Measurements from ENCODE around the gene RDH8. TPM values are rescaled to one million over a fixed set of nuclear protein-coding genes. Genes with fewer than 3 reads are reported as not detected.

Gene RDH8
- total and polyA plus RNA-seq, 10 of the 15 experiments (the other 5 are each of a cell fraction or from before 2014, with no cell fraction given) = 0.04 to 0.58 (median 0.05) TPM; not detected in 7

- intact Hi-C loops (cut with micrococcal nuclease; ENCODE audit: unreplicated experiment) (no loop called here), in situ Hi-C loops (cut with MboI) (no loop called here)
- 0 out of 4 replicates have a peak, but pooled peaks cover 0 to 1% of the 10 kb centered on the region in 2 experiments for H3K27me3 ChIP-seq (replicated peaks in 1 of 2; ENCODE audit: control insufficient read depth in 2 of 2, insufficient read depth in 2 of 2, low read length in 1 of 2)
- CTCF ChIA-PET = no interaction called here
- TF ChIP-seq IRF3 (IDR thresholded peaks at IDR 0.05) = no peak
- no peak for TF ChIP-seq ZNF687 (IDR thresholded peaks at IDR 0.05)
- no peak for TF ChIP-seq STAT3 (IDR thresholded peaks at IDR 0.05; ENCODE audit: low read depth, low read length)
- no peak for TF ChIP-seq EP300 (IDR thresholded peaks at IDR 0.05; ENCODE audit: borderline replicate concordance in 1 of 2, control insufficient read depth in 1 of 2, low read depth in 2 of 2, low read length in 2 of 2)
- no peak for TF ChIP-seq ZBTB40 (IDR thresholded peaks at IDR 0.05; ENCODE audit: borderline replicate concordance)
- no peak for TF ChIP-seq RBBP5 (conservative IDR thresholded peaks at IDR 0.05)
- TF ChIP-seq SPI1 (IDR thresholded peaks at IDR 0.05; ENCODE audit: borderline replicate concordance, insufficient read depth, low read depth, low read length) = no peak
- no peak for TF ChIP-seq NFIC (IDR thresholded peaks at IDR 0.05; ENCODE audit: low read depth, low read length)
- TF ChIP-seq KAT2A (conservative IDR thresholded peaks at IDR 0.05; ENCODE audit: control insufficient read depth, low read depth, low read length) = no peak
- TF ChIP-seq, protein P1, sequence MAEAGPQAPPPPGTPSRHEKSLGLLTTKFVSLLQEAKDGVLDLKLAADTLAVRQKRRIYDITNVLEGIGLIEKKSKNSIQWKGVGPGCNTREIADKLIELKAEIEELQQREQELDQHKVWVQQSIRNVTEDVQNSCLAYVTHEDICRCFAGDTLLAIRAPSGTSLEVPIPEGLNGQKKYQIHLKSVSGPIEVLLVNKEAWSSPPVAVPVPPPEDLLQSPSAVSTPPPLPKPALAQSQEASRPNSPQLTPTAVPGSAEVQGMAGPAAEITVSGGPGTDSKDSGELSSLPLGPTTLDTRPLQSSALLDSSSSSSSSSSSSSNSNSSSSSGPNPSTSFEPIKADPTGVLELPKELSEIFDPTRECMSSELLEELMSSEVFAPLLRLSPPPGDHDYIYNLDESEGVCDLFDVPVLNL (IDR thresholded peaks at IDR 0.05; ENCODE audit: low read depth, low read length) = no peak
- TF ChIP-seq NFYA (IDR thresholded peaks at IDR 0.05; ENCODE audit: borderline replicate concordance, low read depth, low read length) = no peak
- H3K36me3 ChIP-seq (ENCODE audit: control insufficient read depth in 2 of 2, insufficient read depth in 2 of 2, low read length in 1 of 2) = no peaks in the 10 kb centered on the region
- H3K4me3 ChIP-seq = no peak overlapping the region
- SMC1A ChIA-PET (ENCODE audit: uncharacterized antibody, unreplicated experiment) = no interaction called here
- no peak overlapping the region for H3K27ac ChIP-seq (ENCODE audit: control insufficient read depth, insufficient read depth)
- POLR2A ChIA-PET = no interaction called here
- DNase-seq (ENCODE audit: low read depth, low spot score) (no peak), FAIRE-seq (no peak), ATAC-seq (no peak)
- no peaks in the 10 kb centered on the region for H4K20me1 ChIP-seq (ENCODE audit: control insufficient read depth, insufficient read depth)
- no peak overlapping the region for H2AFZ ChIP-seq (ENCODE audit: control insufficient read depth, low read depth, low read length)
- peaks cover 5% of the 10 kb centered on the region; the same call in 1 of the 2 replicates for H3K4me1 ChIP-seq (ENCODE audit: control insufficient read depth, insufficient read depth, low read length)
- WGBS (ENCODE audit: insufficient coverage, insufficient replicate concordance, low lambda C conversion rate, missing lambda C conversion rate) = 52% methylated on average over 5 of the region's 5 CpGs
- no peak overlapping the region for H3K4me2 ChIP-seq (ENCODE audit: control insufficient read depth, insufficient read depth)
- H3K9me3 ChIP-seq (replicated peaks; ENCODE audit: control insufficient read depth, insufficient read depth, low read length) = no peaks in the 10 kb centered on the region
- no peak overlapping the region for H3K9ac ChIP-seq (ENCODE audit: control insufficient read depth, insufficient read depth, low read length)
- RAD21 ChIA-PET (ENCODE audit: unreplicated experiment) = no interaction called here
- H3K79me2 ChIP-seq (ENCODE audit: control insufficient read depth, insufficient read depth, low read length) = no peaks in the 10 kb centered on the region
- BruUV-seq (replicated peaks) = no TSS peak
These were observed 16.7 kb upstream of the RDH8 start for GRCh38 chr19:9996541-9996940.

Measured in GM12878 (cell line).